ENCODE measurements around the gene MAP4K4. TPM values are rescaled to one million over a fixed set of nuclear protein-coding genes. Genes with fewer than 3 reads are reported as not detected.
A peak's percentile ranks its signal among the peaks of the same experiment; 100 is the strongest.

The MAP4K4 gene
- total RNA-seq, 1 donor from 2014 or later, result 232 TPM

- DNase-seq (no peak), ATAC-seq (ENCODE audit: low read depth) (peak; percentile 50)
- Mint-ChIP-seq H3K4me3 (peak overlapping the region; percentile 5), H3K4me1 (peaks cover 34% of the 10 kb centered on the region), H3K27me3 (no peaks in the 10 kb centered on the region), H3K27ac (peak overlapping the region; percentile 47), H3K36me3 (ENCODE audit: low read depth) (peaks cover 3% of the 10 kb centered on the region), H3K9me3 (peaks cover 6% of the 10 kb centered on the region)
- POLR2A ChIA-PET, result interaction anchor here (0.5 to 1.3 kb wide), 4 partner anchors 22 to 67 kb away, joined by 3 to 4 read pairs (median 4); partner anchors contain the start of gene MAP4K4
- TF ChIP-seq CTCF (IDR thresholded peaks at IDR 0.05), result no peak
- intact Hi-C loops (cut with micrococcal nuclease), result no loop called here
- CTCF ChIA-PET, result no interaction called here
Observed at GRCh38 chr2:101675512-101675911, 22.0 kb upstream of the MAP4K4 start.

- H3K27ac Mint-ChIP-seq, result no peak overlapping the region
- H3K27me3 Mint-ChIP-seq, result no peaks in the 10 kb centered on the region
- H3K4me3 Mint-ChIP-seq, result no peak overlapping the region
- no peak for ATAC-seq (ENCODE audit: low read depth)
- DNase-seq, result no peak
- ChIA-PET POLR2A (interaction anchor here (1.5 kb wide), 1 partner anchor 54 kb away, joined by 13 read pairs; no protein-coding TSS in a partner anchor), CTCF (no interaction called here)
- peaks cover 33% of the 10 kb centered on the region for H3K4me1 Mint-ChIP-seq
- peaks cover 2% of the 10 kb centered on the region for H3K9me3 Mint-ChIP-seq
- peaks cover 3% of the 10 kb centered on the region for H3K36me3 Mint-ChIP-seq (ENCODE audit: low read depth)
- TF ChIP-seq CTCF (IDR thresholded peaks at IDR 0.05), result no peak
- intact Hi-C loops (cut with micrococcal nuclease), result loop anchor here (1.0 to 2.0 kb wide), 3 partner anchors 20 to 53 kb away; partner anchors contain the start of gene MAP4K4
Observed at GRCh38 chr2:101676674-101677073, 20.8 kb upstream of the MAP4K4 start.

- peak; percentile 70 for ATAC-seq (ENCODE audit: low read depth)
- H3K9me3 Mint-ChIP-seq, result no peaks in the 10 kb centered on the region
- peaks cover 32% of the 10 kb centered on the region for H3K4me1 Mint-ChIP-seq
- H3K27me3 Mint-ChIP-seq, result no peaks in the 10 kb centered on the region
- POLR2A ChIA-PET, result interaction anchor here (0.6 to 1.5 kb wide), 11 partner anchors 11 to 109 kb away, joined by 3 to 17 read pairs (median 4); partner anchors contain the start of gene MAP4K4
- no peak for TF ChIP-seq CTCF (IDR thresholded peaks at IDR 0.05)
- H3K27ac Mint-ChIP-seq, result peak overlapping the region; percentile 24
- intact Hi-C loops (cut with micrococcal nuclease), result loop anchor here (1.0 to 2.0 kb wide), 3 partner anchors 20 to 54 kb away; partner anchors contain the start of gene MAP4K4
- DNase-seq, result no peak
- no peak overlapping the region for H3K4me3 Mint-ChIP-seq
- CTCF ChIA-PET, result no interaction called here
- peaks cover 1% of the 10 kb centered on the region for H3K36me3 Mint-ChIP-seq (ENCODE audit: low read depth)
Observed at GRCh38 chr2:101677658-101678057, 19.8 kb upstream of the MAP4K4 start.

GRCh38 chr2:101678379-101678778, 19.1 kb upstream of the MAP4K4 start:
- ChIA-PET POLR2A (interaction anchor here (1.4 to 1.5 kb wide), 2 partner anchors 18 to 56 kb away, joined by 13 to 17 read pairs; partner anchors contain the start of gene MAP4K4), CTCF (no interaction called here)
- no peak for TF ChIP-seq CTCF (IDR thresholded peaks at IDR 0.05)
- no peak for ATAC-seq (ENCODE audit: low read depth)
- Mint-ChIP-seq H3K4me3 (no peak overlapping the region), H3K27me3 (no peaks in the 10 kb centered on the region), H3K4me1 (peaks cover 32% of the 10 kb centered on the region), H3K27ac (peak overlapping the region; percentile 4), H3K36me3 (ENCODE audit: low read depth) (peaks cover 1% of the 10 kb centered on the region), H3K9me3 (no peaks in the 10 kb centered on the region)
- no peak for DNase-seq
- intact Hi-C loops (cut with micrococcal nuclease), result no loop called here

- no peak for TF ChIP-seq CTCF (IDR thresholded peaks at IDR 0.05)
- Mint-ChIP-seq H3K36me3 (ENCODE audit: low read depth) (peaks cover 1% of the 10 kb centered on the region), H3K9me3 (no peaks in the 10 kb centered on the region), H3K27ac (no peak overlapping the region), H3K4me1 (peaks cover 32% of the 10 kb centered on the region), H3K27me3 (no peaks in the 10 kb centered on the region), H3K4me3 (no peak overlapping the region)
- ChIA-PET CTCF (no interaction called here), POLR2A (no interaction called here)
- intact Hi-C loops (cut with micrococcal nuclease), result no loop called here
- DNase-seq, result no peak
- ATAC-seq (ENCODE audit: low read depth), result no peak
Observed at GRCh38 chr2:101679037-101679726, 18.3 kb upstream of the MAP4K4 start.
